IPS-11a (cell line): Measurements from ENCODE around the gene SH3GL3.

Source experiments
- H3K4me3 ChIP-seq: one replicate; pipeline ENCODE4 v1.5.1; 2013; ENCODE audit warnings: low read depth, low read length, control low read depth

The SH3GL3 gene

GRCh38 chr15:83499476-83499875 lies 52.3 kb downstream of the SH3GL3 start:
- H3K4me3 ChIP-seq = no peak overlapping the region

- H3K4me3 ChIP-seq = no peak overlapping the region
Observed at GRCh38 chr15:83503595-83504364, 56.6 kb downstream of the SH3GL3 start.

- no peak overlapping the region for H3K4me3 ChIP-seq
Observed at GRCh38 chr15:83504365-83504764, 57.2 kb downstream of the SH3GL3 start.

GRCh38 chr15:83510001-83510400 lies 62.9 kb downstream of the SH3GL3 start:
- no peak overlapping the region for H3K4me3 ChIP-seq

GRCh38 chr15:83512459-83512858 lies 65.3 kb downstream of the SH3GL3 start:
- no peak overlapping the region for H3K4me3 ChIP-seq

- no peak overlapping the region for H3K4me3 ChIP-seq
Observed at GRCh38 chr15:83514584-83514983, 67.4 kb downstream of the SH3GL3 start.

GRCh38 chr15:83515164-83515563 lies 68.0 kb downstream of the SH3GL3 start:
- no peak overlapping the region for H3K4me3 ChIP-seq

GRCh38 chr15:83516935-83517334 lies 69.8 kb downstream of the SH3GL3 start:
- no peak overlapping the region for H3K4me3 ChIP-seq

GRCh38 chr15:83526319-83526718 lies 79.2 kb downstream of the SH3GL3 start:
- no peak overlapping the region for H3K4me3 ChIP-seq

GRCh38 chr15:83533410-83533962 lies 86.3 kb downstream of the SH3GL3 start:
- no peak overlapping the region for H3K4me3 ChIP-seq

GRCh38 chr15:83537606-83538005 lies 90.5 kb downstream of the SH3GL3 start:
- no peak overlapping the region for H3K4me3 ChIP-seq

GRCh38 chr15:83538682-83539081 lies 91.5 kb downstream of the SH3GL3 start:
- no peak overlapping the region for H3K4me3 ChIP-seq

GRCh38 chr15:83545804-83546511 lies 98.8 kb downstream of the SH3GL3 start:
- H3K4me3 ChIP-seq = no peak overlapping the region

GRCh38 chr15:83546512-83546888 lies 99.4 kb downstream of the SH3GL3 start:
- no peak overlapping the region for H3K4me3 ChIP-seq

- H3K4me3 ChIP-seq = no peak overlapping the region
Observed at GRCh38 chr15:83547168-83547567, 100.0 kb downstream of the SH3GL3 start.

- no peak overlapping the region for H3K4me3 ChIP-seq
Observed at GRCh38 chr15:83549623-83550022, 102.5 kb downstream of the SH3GL3 start.

- no peak overlapping the region for H3K4me3 ChIP-seq
Observed at GRCh38 chr15:83554558-83554957, 107.4 kb downstream of the SH3GL3 start.

GRCh38 chr15:83555383-83555782 lies 108.2 kb downstream of the SH3GL3 start:
- no peak overlapping the region for H3K4me3 ChIP-seq

- H3K4me3 ChIP-seq = no peak overlapping the region
Observed at GRCh38 chr15:83556068-83556467, 108.9 kb downstream of the SH3GL3 start.

GRCh38 chr15:83556754-83557153 lies 109.6 kb downstream of the SH3GL3 start:
- no peak overlapping the region for H3K4me3 ChIP-seq

- H3K4me3 ChIP-seq = no peak overlapping the region
Observed at GRCh38 chr15:83558146-83558545, 111.0 kb downstream of the SH3GL3 start.

GRCh38 chr15:83559310-83559966 lies 112.3 kb downstream of the SH3GL3 start:
- no peak overlapping the region for H3K4me3 ChIP-seq
